ENCODE measurements around the gene ERGIC3. TPM values are rescaled to one million over a fixed set of nuclear protein-coding genes. Genes with fewer than 3 reads are reported as not detected.
A peak's percentile ranks its signal among the peaks of the same experiment; 100 is the strongest.

The ERGIC3 gene
- total and polyA plus RNA-seq, 2 of the 13 experiments (the other 11 are each of a cell fraction or from before 2014, with no cell fraction given): 407 to 670 TPM

GRCh38 chr20:35541783-35542662, at the start of gene ERGIC3 (continued):
- TF ChIP-seq ZNF513 (CRISPR knock-in tag; conservative IDR thresholded peaks at IDR 0.05): no peak
- no peak for TF ChIP-seq FOXJ3 (CRISPR knock-in tag; IDR thresholded peaks at IDR 0.05; ENCODE audit: borderline replicate concordance)
- no peak; the same call in 1 of the 2 replicates for TF ChIP-seq ZNF589 (CRISPR knock-in tag; conservative IDR thresholded peaks at IDR 0.05)
- TF ChIP-seq AKAP8 (CRISPR knock-in tag; IDR thresholded peaks at IDR 0.05): 0 out of 2 replicates have a peak, but pooled peaks have one; percentile 75
- peak; percentile 82; the same call in 1 of the 2 replicates for TF ChIP-seq STAT5B (CRISPR knock-in tag; IDR thresholded peaks at IDR 0.05)
- 0 out of 2 replicates have a peak, but pooled peaks have one; percentile 26 for TF ChIP-seq TBX3 (IDR thresholded peaks at IDR 0.05; ENCODE audit: borderline replicate concordance)
- TF ChIP-seq, protein P1, sequence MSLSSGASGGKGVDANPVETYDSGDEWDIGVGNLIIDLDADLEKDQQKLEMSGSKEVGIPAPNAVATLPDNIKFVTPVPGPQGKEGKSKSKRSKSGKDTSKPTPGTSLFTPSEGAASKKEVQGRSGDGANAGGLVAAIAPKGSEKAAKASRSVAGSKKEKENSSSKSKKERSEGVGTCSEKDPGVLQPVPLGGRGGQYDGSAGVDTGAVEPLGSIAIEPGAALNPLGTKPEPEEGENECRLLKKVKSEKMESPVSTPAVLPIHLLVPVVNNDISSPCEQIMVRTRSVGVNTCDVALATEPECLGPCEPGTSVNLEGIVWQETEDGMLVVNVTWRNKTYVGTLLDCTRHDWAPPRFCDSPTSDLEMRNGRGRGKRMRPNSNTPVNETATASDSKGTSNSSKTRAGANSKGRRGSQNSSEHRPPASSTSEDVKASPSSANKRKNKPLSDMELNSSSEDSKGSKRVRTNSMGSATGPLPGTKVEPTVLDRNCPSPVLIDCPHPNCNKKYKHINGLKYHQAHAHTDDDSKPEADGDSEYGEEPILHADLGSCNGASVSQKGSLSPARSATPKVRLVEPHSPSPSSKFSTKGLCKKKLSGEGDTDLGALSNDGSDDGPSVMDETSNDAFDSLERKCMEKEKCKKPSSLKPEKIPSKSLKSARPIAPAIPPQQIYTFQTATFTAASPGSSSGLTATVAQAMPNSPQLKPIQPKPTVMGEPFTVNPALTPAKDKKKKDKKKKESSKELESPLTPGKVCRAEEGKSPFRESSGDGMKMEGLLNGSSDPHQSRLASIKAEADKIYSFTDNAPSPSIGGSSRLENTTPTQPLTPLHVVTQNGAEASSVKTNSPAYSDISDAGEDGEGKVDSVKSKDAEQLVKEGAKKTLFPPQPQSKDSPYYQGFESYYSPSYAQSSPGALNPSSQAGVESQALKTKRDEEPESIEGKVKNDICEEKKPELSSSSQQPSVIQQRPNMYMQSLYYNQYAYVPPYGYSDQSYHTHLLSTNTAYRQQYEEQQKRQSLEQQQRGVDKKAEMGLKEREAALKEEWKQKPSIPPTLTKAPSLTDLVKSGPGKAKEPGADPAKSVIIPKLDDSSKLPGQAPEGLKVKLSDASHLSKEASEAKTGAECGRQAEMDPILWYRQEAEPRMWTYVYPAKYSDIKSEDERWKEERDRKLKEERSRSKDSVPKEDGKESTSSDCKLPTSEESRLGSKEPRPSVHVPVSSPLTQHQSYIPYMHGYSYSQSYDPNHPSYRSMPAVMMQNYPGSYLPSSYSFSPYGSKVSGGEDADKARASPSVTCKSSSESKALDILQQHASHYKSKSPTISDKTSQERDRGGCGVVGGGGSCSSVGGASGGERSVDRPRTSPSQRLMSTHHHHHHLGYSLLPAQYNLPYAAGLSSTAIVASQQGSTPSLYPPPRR (CRISPR knock-in tag; IDR thresholded peaks at IDR 0.05; ENCODE audit: borderline replicate concordance): peak; percentile 45
- no peak for TF ChIP-seq JDP2 (CRISPR knock-in tag; IDR thresholded peaks at IDR 0.05; ENCODE audit: borderline replicate concordance)
- TF ChIP-seq PHB2 (IDR thresholded peaks at IDR 0.05; ENCODE audit: partially characterized antibody): no peak
- no peak for TF ChIP-seq ZNF850 (CRISPR knock-in tag; conservative IDR thresholded peaks at IDR 0.05)
- peak; percentile 89 for TF ChIP-seq ZNF335 (CRISPR knock-in tag; IDR thresholded peaks at IDR 0.05)
- TF ChIP-seq PRPF4 (IDR thresholded peaks at IDR 0.05; ENCODE audit: low read depth, low read length, poor library complexity, severe bottlenecking): no peak
- TF ChIP-seq ZNF550 (CRISPR knock-in tag; IDR thresholded peaks at IDR 0.05; ENCODE audit: borderline replicate concordance): no peak
- no peak for TF ChIP-seq PRDM15 (CRISPR knock-in tag; IDR thresholded peaks at IDR 0.05)
- no peak for TF ChIP-seq MLX (CRISPR knock-in tag; IDR thresholded peaks at IDR 0.05)
- TF ChIP-seq, protein P2, sequence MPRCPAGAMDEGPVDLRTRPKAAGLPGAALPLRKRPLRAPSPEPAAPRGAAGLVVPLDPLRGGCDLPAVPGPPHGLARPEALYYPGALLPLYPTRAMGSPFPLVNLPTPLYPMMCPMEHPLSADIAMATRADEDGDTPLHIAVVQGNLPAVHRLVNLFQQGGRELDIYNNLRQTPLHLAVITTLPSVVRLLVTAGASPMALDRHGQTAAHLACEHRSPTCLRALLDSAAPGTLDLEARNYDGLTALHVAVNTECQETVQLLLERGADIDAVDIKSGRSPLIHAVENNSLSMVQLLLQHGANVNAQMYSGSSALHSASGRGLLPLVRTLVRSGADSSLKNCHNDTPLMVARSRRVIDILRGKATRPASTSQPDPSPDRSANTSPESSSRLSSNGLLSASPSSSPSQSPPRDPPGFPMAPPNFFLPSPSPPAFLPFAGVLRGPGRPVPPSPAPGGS (CRISPR knock-in tag; IDR thresholded peaks at IDR 0.05): peak; percentile 38; the same call in 1 of the 2 replicates
